Measurements from ENCODE around the gene DYNC1LI1.

GRCh38 chr3:32493437-32494414 lies 76.9 kb downstream of the DYNC1LI1 start:
- TF ChIP-seq NFIC (IDR thresholded peaks at IDR 0.05) (no peak), RAD21 (IDR thresholded peaks at IDR 0.05; ENCODE audit: low read depth) (no peak), TCF12 (IDR thresholded peaks at IDR 0.05; ENCODE audit: low read depth) (no peak), FOXM1 (IDR thresholded peaks at IDR 0.05; ENCODE audit: borderline replicate concordance, low read depth) (no peak)
